GM12873 (cell line): Measurements from ENCODE around the gene PDE1C.

Source experiments
- TF ChIP-seq, protein P1 (sequence below): IDR thresholded peaks from 2 replicates; pipeline ENCODE4 v1.5.1; 2012; ENCODE audit warnings: low read depth, mild to moderate bottlenecking, moderate library complexity, low read length, control low read depth; ENCODE audit not compliant: insufficient read depth; ENCODE audit errors: missing control alignments

The PDE1C gene

GRCh38 chr7:31917256-31917655 lies 153.0 kb downstream of the PDE1C start:
- TF ChIP-seq, protein P1, sequence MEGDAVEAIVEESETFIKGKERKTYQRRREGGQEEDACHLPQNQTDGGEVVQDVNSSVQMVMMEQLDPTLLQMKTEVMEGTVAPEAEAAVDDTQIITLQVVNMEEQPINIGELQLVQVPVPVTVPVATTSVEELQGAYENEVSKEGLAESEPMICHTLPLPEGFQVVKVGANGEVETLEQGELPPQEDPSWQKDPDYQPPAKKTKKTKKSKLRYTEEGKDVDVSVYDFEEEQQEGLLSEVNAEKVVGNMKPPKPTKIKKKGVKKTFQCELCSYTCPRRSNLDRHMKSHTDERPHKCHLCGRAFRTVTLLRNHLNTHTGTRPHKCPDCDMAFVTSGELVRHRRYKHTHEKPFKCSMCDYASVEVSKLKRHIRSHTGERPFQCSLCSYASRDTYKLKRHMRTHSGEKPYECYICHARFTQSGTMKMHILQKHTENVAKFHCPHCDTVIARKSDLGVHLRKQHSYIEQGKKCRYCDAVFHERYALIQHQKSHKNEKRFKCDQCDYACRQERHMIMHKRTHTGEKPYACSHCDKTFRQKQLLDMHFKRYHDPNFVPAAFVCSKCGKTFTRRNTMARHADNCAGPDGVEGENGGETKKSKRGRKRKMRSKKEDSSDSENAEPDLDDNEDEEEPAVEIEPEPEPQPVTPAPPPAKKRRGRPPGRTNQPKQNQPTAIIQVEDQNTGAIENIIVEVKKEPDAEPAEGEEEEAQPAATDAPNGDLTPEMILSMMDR = no peak

DNA sequence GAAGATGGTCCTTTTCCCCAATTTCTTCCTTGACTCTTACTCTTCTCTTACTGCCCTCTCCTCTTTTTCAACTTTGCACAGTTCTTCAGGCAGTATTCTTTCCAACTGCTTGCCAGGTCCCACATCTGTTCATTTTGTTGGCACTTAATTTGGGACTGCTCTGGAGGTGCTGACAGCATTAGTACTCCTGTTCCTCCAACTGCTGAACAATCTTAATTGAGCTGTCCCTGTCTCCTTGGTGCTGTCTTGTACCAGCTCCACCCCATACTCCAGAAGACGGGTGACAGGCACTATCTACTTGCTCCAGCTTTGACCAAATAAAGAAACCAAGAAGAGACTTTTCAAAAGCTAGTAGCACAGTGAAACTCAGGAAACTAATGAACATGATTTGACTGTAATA lies 160.0 kb downstream of the PDE1C start:
- TF ChIP-seq, protein P1 = no peak

GRCh38 chr7:31906479-31907171 lies 163.6 kb downstream of the PDE1C start:
- TF ChIP-seq, protein P1 = no peak

- TF ChIP-seq, protein P1 = no peak
These were observed 166.2 kb downstream of the PDE1C start for GRCh38 chr7:31903962-31904361.

DNA sequence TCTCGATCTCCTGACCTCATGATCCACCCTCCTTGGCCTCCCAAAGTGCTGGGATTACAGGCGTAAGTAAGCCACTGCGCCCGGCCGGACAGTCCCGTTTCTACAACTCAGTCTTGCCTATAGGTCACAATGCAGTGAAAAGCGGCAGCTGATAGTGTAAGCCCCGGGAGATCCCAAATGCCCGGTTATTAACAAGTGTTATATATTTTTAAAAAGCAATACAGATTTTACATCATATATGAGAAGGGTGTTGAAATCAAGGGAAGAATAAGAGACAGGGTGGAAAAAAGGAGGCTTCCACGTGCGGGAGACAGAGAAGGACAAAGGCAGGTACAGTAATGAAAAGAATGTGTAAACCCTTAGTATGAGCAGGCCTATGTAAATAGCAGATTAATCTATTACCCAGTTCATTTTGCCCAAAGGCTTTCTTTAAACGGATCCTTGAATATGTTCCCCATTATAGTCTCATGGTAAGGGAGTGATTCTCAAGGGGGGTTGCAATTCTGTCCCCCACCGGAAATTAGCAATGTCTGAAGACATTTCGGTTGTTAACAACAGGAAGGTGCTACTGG lies 170.8 kb downstream of the PDE1C start:
- TF ChIP-seq, protein P1 = no peak

DNA sequence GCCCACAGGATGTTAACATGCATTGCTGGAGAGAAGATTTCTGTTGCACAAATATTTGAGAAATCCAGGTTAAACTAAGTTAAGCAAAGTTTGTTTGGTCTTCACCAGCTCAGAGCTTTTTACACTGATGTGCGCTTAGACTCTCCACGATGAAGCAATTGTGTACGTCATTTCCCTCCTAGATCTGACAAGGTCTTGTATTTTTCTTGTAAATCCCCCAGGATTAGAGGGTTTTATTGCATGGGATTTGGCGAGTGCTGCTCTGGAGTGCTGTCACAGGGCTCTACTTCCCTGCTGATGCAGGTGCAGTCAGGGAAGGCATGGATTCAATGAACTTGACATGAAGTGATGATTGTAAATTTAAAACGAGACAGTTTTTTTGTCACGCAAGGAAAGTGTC lies 173.3 kb downstream of the PDE1C start:
- TF ChIP-seq, protein P1 = no peak

GRCh38 chr7:31894308-31894707 lies 175.9 kb downstream of the PDE1C start:
- TF ChIP-seq, protein P1 = no peak
